K562 (cell line): ENCODE results near the gene MTRFR. TPM values are rescaled to one million over a fixed set of nuclear protein-coding genes. Genes with fewer than 3 reads are reported as not detected.

Experiments used
- ATAC-seq: fragments of 200-7000 bp; cut with Tn5 transposase; 3 replicates; pipeline ENCODE4 v1.9.1; 2020; ENCODE audit warnings: moderate library complexity
- BruUV-seq: library from RNA; stranded (reverse); fragments of 400-500 nt; replicated peaks from 2 replicates; lab custom pipeline; 2021; lab: Mats Ljungman, UMichigan
- CTCF ChIA-PET: fragments of 300-600 bp; formaldehyde crosslinking; extraction: SDS; loops from one replicate; lab custom pipeline; 2021; ENCODE audit warnings: low intra/inter-chr PET ratio; lab: Yijun Ruan, JAX
- POLR2A ChIA-PET: fragments of 300-600, 350-650 bp; sonication (Branson Sonifier 250); formaldehyde crosslinking; extraction: SDS; loops from one replicate; lab custom pipeline; 2021; ENCODE audit warnings: antibody characterized with exemption, inconsistent platforms; lab: Yijun Ruan, JAX
- DNase-seq, 4 experiments: peaks; one replicate each; pipeline versions ENCODE4 v3.0.0 to v3.0.0-alpha.2; 2011 to 2018; ENCODE audit warnings: low spot score in 3 of 4, mixed read lengths in 3 of 4; ENCODE audit errors: extremely low read depth in 1 of 4
- FAIRE-seq: peaks from 2 replicates; lab custom pipeline; 2011; peaks lifted over from hg19 to GRCh38; lab: Jason Lieb, UNC
- H2AFZ ChIP-seq: 2 replicates; pipeline ENCODE4 v1.6.0; 2011; ENCODE audit warnings: low read depth, low read length, control low read depth, inconsistent platforms
- H3K27ac ChIP-seq: fragments of 200-600 bp; 3 replicates; pipeline ENCODE4 v1.8.0; 2011; ENCODE audit warnings: low read depth, mild to moderate bottlenecking, control low read depth, inconsistent platforms, low read length, moderate library complexity, mixed read lengths; ENCODE audit errors: extremely low read depth
- H3K27me3 ChIP-seq, 2 experiments: fragments of 300-600 bp in 1 of 2; 2 replicates in 1 of 2; 3 replicates in 1 of 2; pipeline versions ENCODE4 v1.6.0 to v1.8.0; 2011; ENCODE audit warnings: inconsistent platforms in 2 of 2, low read length in 2 of 2, mild to moderate bottlenecking in 1 of 2, mixed read lengths in 1 of 2, moderate library complexity in 1 of 2; ENCODE audit not compliant: control insufficient read depth in 2 of 2, insufficient read depth in 2 of 2
- H3K36me3 ChIP-seq: fragments of 300-600 bp; 3 replicates; pipeline ENCODE4 v1.8.0; 2011; ENCODE audit warnings: mild to moderate bottlenecking, low read length, inconsistent platforms; ENCODE audit not compliant: control insufficient read depth, insufficient read depth
- H3K4me1 ChIP-seq, 2 experiments: fragments of 200-600 bp in 1 of 2; replicated peaks in 1 of 2; 2 replicates in 1 of 2; 3 replicates in 1 of 2; pipeline versions ENCODE4 v1.5.1 to v1.8.0; 2011; ENCODE audit warnings: inconsistent platforms in 2 of 2, low read length in 2 of 2, mild to moderate bottlenecking in 1 of 2, mixed read lengths in 1 of 2, moderate library complexity in 1 of 2; ENCODE audit not compliant: control insufficient read depth in 2 of 2, insufficient read depth in 2 of 2
- H3K4me2 ChIP-seq: 2 replicates; pipeline ENCODE4 v1.6.1; 2011; ENCODE audit warnings: low read length, control low read depth, inconsistent platforms, mixed read lengths; ENCODE audit not compliant: insufficient read depth
- H3K4me3 ChIP-seq: fragments of 200-600 bp; sonication (generic), shearing (Covaris generic); 2 replicates; pipeline ENCODE4 v1.5.1; 2016; ENCODE audit warnings: control low read depth, inconsistent platforms
- H3K79me2 ChIP-seq: fragments of 200-600 bp; 3 replicates; pipeline ENCODE4 v1.8.0; 2011; ENCODE audit warnings: low read length, inconsistent platforms; ENCODE audit not compliant: control insufficient read depth, insufficient read depth
- H3K9ac ChIP-seq, 2 experiments: 2 replicates each; pipeline versions ENCODE4 v1.6.0 to v1.6.1; 2011; ENCODE audit warnings: low read depth in 2 of 2, low read length in 2 of 2, control low read depth in 1 of 2, inconsistent platforms in 1 of 2, mild to moderate bottlenecking in 1 of 2, mixed read lengths in 1 of 2; ENCODE audit not compliant: insufficient read depth in 1 of 2
- H3K9me1 ChIP-seq: one replicate; pipeline ENCODE4 v1.6.0; 2011; ENCODE audit warnings: inconsistent platforms, mild to moderate bottlenecking, low read length, moderate library complexity; ENCODE audit not compliant: control insufficient read depth, insufficient read depth
- H3K9me3 ChIP-seq: replicated peaks from 2 replicates; pipeline ENCODE4 v1.5.1; 2011; ENCODE audit warnings: low read depth, low read length, inconsistent platforms; ENCODE audit not compliant: control insufficient read depth, insufficient read depth
- H4K20me1 ChIP-seq: replicated peaks from 2 replicates; pipeline ENCODE4 v1.6.1; 2011; ENCODE audit warnings: low read length, inconsistent platforms, mixed read lengths; ENCODE audit not compliant: control insufficient read depth, insufficient read depth
- ZBTB33 ChIP-seq: sonication (generic); formaldehyde crosslinking; IDR thresholded peaks from 2 replicates; pipeline ENCODE4 v1.8.1; 2023; ENCODE audit warnings: mild to moderate bottlenecking, missing genetic modification reagents
- ZNF79 ChIP-seq: fragments of 250-450 bp; sonication (Bioruptor Pico); IDR thresholded peaks from 2 replicates; pipeline ENCODE4 v1.4.0; 2020; ENCODE audit warnings: low read depth, mild to moderate bottlenecking, moderate library complexity
- WGBS: fragments of 100-300 bp; shearing (Covaris generic); methylation state at CpG from one replicate; pipeline ENCODE4 v1.1.6; 2016; ENCODE audit warnings: low coverage, mixed read lengths; ENCODE audit not compliant: insufficient coverage; ENCODE audit errors: missing lambda C conversion rate; 5-methylcytosine and 5-hydroxymethylcytosine counted together
- in situ Hi-C: fragments of 300-500 bp; cut with MboI; formaldehyde crosslinking; loops from 4 replicates; pipeline ENCODE4 v1.15.0; 2018; ENCODE audit warnings: inconsistent platforms, mixed read lengths
- intact Hi-C: fragments of 100-400 bp; cut with micrococcal nuclease; formaldehyde crosslinking; loops from 2 replicates; pipeline ENCODE4 v1.14.2; 2022
- polyA plus RNA-seq, 8 experiments: library from polyadenylated mRNA; depleted of rRNA in 4 of 8; stranded (reverse) in 5 of 8; unstranded in 3 of 8; fragments of >200 nt; fragmentation: Nextera tagmentation in 2 of 8; fragmentation: Illumina TruSeq in 1 of 8; extraction: Ambion mirVana in 2 of 8; extraction: Trizol in 1 of 8; gene quantifications; 2 replicates each; pipeline versions ENCODE4 v1.2.1 to v1.2.3, GENCODE V29; 2011 to 2014; ENCODE audit warnings: inconsistent platforms in 1 of 8, missing spikeins in 1 of 8
- total RNA-seq, 7 experiments: library from RNA; depleted of rRNA in 6 of 7; stranded (reverse); fragments of >200 nt in 6 of 7; fragmentation: Illumina TruSeq in 2 of 7; extraction: Trizol in 2 of 7; gene quantifications; 2 replicates each; pipeline versions ENCODE4 v1.2.1 to v1.2.3, GENCODE V29; 2011 to 2021; ENCODE audit warnings: low replicate concordance in 1 of 7

The MTRFR gene
- total and polyA plus RNA-seq, 9 of the 15 experiments (the other 6 are each of a cell fraction or from before 2014, with no cell fraction given), result 16.7 to 55.6 (median 34.7) TPM

DNA sequence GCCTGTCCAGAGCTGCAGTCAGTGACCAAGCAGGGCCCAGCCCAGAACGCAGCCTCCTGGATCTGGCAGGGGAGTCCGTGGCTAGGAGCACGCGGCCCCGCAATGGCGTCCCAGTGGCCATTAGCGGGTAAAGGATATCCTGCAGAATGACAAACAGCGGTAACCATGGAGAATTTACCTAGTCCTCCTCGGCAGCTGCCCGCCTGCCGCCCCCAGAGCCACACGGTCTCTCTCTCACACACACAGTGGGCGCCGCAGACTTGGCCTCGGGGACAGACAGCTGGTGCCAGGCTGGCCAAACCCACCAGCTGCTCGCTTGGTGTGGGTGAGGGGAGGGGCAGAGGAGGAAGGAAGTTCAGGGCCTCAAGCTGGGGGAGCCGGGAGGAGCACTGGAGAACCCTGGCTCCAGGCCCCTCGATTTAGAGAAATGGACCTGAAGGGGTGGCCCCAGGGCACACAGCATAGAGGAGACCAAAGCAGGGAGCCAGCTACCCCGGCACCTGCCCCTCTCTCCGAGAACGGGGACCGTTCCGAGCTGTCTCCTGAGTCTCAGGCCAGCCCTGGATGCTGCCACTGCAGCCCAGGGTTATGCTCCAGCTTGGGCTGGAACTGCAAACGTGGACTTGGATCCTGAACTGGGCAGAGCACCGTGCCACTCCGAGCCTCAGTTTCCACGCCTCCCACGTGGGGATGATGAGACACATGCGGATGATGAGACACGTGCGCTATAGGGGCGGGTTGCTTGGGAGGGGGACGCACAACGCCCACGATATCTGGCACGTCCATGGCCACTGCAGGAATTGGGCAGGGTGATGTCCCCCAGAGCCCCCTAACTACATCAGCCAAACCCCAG, 35.0 kb downstream of the MTRFR start:
- Histone ChIP-seq H3K79me2 (peaks cover 27% of the 10 kb centered on the region), H3K9me3 (no peaks in the 10 kb centered on the region), H3K27me3 (no peaks in the 10 kb centered on the region), H3K4me2 (no peak overlapping the region), H3K9me1 (no peaks in the 10 kb centered on the region), H4K20me1 (no peaks in the 10 kb centered on the region), H3K4me1 (peaks cover 6 to 44% of the 10 kb centered on the region in 2 experiments; a peak in 2 of 5 replicates), H3K36me3 (peaks cover 30% of the 10 kb centered on the region; the same call in 2 of the 3 replicates), H2AFZ (no peak overlapping the region), H3K9ac (peak overlapping the region in 1 of 2 experiments; percentile 58; a peak in 2 of 4 replicates), H3K27ac (no peak overlapping the region), H3K4me3 (no peak overlapping the region)
- intact Hi-C loops (no loop called here), in situ Hi-C loops (no loop called here)
- DNase-seq (no peak), ATAC-seq (no peak), FAIRE-seq (no peak)
- no peak for TF ChIP-seq ZNF79
- peak; percentile 80 for TF ChIP-seq ZBTB33
- WGBS, result 83% methylated on average over 32 of the region's 36 CpGs
- BruUV-seq, result no TSS peak
- ChIA-PET POLR2A (interaction anchor here (0.6 to 1.2 kb wide), 4 partner anchors 10 to 321 kb away, joined by 3 to 6 read pairs (median 3); partner anchors contain the start of genes MPHOSPH9 and MTRFR), CTCF (no interaction called here)
